ENCODE data around the gene INTU. TPM values are rescaled to one million over a fixed set of nuclear protein-coding genes. Genes with fewer than 3 reads are reported as not detected.

INTU gene
- total and polyA plus RNA-seq, 4 donors = 0.30 to 1.7 (median 1.1) TPM

DNA sequence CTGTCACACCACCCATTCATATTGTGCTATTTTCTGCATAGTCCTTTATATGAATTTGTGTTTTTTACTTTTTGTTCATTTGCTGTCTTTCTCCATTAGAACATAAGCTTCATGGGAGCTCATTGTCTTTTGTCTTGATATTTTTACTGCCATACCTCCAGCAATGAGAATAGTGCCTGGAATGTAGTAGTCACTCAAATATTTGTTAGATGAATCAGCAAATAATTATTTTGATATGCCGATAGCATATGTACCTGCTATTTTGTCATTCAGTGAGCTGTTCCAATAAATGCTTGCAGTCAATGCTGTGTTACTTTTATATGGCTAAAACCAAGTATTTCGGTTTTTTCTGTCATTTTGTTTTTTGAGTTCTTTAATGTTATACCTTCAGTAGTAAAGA lies 53.9 kb downstream of the INTU start:
- H3K27me3 ChIP-seq (ENCODE audit: control insufficient read depth in 4 of 4, insufficient read depth in 4 of 4, low read length in 3 of 4) = no peaks in the 10 kb centered on the region
- TF ChIP-seq HNF4G (IDR thresholded peaks at IDR 0.05) = no peak
- TF ChIP-seq, protein P1, sequence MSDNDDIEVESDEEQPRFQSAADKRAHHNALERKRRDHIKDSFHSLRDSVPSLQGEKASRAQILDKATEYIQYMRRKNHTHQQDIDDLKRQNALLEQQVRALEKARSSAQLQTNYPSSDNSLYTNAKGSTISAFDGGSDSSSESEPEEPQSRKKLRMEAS (IDR thresholded peaks at IDR 0.05) = no peak
- no peak for TF ChIP-seq EGR1 (IDR thresholded peaks at IDR 0.05; ENCODE audit: low read depth in 2 of 2)
- TF ChIP-seq FOXA1 (IDR thresholded peaks at IDR 0.05) = no peak
- no peak for TF ChIP-seq SP1 (IDR thresholded peaks at IDR 0.05)
- no peaks in the 10 kb centered on the region for H3K9me3 ChIP-seq (ENCODE audit: control insufficient read depth in 4 of 4, low read length in 3 of 4)
- H3K9ac ChIP-seq (ENCODE audit: low read depth in 1 of 2, low read length in 2 of 2) = no peak overlapping the region
- no peaks in the 10 kb centered on the region for H3K36me3 ChIP-seq (ENCODE audit: control insufficient read depth in 4 of 4, insufficient read depth in 3 of 4, low read depth in 1 of 4, low read length in 3 of 4)
- no peak overlapping the region for H3K27ac ChIP-seq (ENCODE audit: low read depth in 1 of 2, low read length in 2 of 2)
- 93% methylated on average over 2 of the region's 2 CpGs for WGBS
- no peak overlapping the region for H3K4me3 ChIP-seq (ENCODE audit: low read depth in 1 of 3, low read length in 3 of 3)
- no peak for DNase-seq (ENCODE audit: low spot score)
- no peaks in the 10 kb centered on the region for H3K4me1 ChIP-seq (ENCODE audit: control insufficient read depth in 4 of 4, insufficient read depth in 4 of 4, low read length in 3 of 4)

DNA sequence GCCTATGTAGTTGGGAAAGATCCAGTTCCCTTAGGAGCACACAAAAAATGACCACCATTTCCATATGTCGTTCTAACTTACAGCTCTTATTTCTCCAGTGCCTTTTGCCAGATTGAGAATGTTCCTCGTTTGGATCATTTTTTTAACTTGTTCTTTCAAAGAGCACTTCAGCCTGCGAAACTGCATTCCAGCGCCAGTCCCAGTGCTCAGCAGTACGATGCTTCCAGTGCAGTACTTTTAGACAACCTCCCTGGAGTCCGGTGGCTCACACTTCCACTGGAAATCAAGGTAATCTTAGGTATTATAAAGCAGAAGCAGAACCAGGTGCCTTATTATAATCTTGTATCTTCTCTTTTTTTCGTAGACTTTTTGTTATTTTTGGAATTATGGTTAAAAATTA lies 54.8 kb downstream of the INTU start:
- Histone ChIP-seq H3K9me3 (ENCODE audit: control insufficient read depth in 4 of 4, low read length in 3 of 4) (no peaks in the 10 kb centered on the region), H3K36me3 (ENCODE audit: control insufficient read depth in 4 of 4, insufficient read depth in 3 of 4, low read depth in 1 of 4, low read length in 3 of 4) (no peaks in the 10 kb centered on the region), H3K4me3 (ENCODE audit: low read depth in 1 of 3, low read length in 3 of 3) (no peak overlapping the region), H3K27ac (ENCODE audit: low read depth in 1 of 2, low read length in 2 of 2) (no peak overlapping the region), H3K4me1 (ENCODE audit: control insufficient read depth in 4 of 4, insufficient read depth in 4 of 4, low read length in 3 of 4) (no peaks in the 10 kb centered on the region), H3K27me3 (ENCODE audit: control insufficient read depth in 4 of 4, insufficient read depth in 4 of 4, low read length in 3 of 4) (no peaks in the 10 kb centered on the region), H3K9ac (ENCODE audit: low read depth in 1 of 2, low read length in 2 of 2) (no peak overlapping the region)
- TF ChIP-seq, protein P2, sequence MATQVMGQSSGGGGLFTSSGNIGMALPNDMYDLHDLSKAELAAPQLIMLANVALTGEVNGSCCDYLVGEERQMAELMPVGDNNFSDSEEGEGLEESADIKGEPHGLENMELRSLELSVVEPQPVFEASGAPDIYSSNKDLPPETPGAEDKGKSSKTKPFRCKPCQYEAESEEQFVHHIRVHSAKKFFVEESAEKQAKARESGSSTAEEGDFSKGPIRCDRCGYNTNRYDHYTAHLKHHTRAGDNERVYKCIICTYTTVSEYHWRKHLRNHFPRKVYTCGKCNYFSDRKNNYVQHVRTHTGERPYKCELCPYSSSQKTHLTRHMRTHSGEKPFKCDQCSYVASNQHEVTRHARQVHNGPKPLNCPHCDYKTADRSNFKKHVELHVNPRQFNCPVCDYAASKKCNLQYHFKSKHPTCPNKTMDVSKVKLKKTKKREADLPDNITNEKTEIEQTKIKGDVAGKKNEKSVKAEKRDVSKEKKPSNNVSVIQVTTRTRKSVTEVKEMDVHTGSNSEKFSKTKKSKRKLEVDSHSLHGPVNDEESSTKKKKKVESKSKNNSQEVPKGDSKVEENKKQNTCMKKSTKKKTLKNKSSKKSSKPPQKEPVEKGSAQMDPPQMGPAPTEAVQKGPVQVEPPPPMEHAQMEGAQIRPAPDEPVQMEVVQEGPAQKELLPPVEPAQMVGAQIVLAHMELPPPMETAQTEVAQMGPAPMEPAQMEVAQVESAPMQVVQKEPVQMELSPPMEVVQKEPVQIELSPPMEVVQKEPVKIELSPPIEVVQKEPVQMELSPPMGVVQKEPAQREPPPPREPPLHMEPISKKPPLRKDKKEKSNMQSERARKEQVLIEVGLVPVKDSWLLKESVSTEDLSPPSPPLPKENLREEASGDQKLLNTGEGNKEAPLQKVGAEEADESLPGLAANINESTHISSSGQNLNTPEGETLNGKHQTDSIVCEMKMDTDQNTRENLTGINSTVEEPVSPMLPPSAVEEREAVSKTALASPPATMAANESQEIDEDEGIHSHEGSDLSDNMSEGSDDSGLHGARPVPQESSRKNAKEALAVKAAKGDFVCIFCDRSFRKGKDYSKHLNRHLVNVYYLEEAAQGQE (IDR thresholded peaks at IDR 0.05) = no peak
- TF ChIP-seq, protein P1 (IDR thresholded peaks at IDR 0.05) = no peak
- TF ChIP-seq JUND (IDR thresholded peaks at IDR 0.05) = no peak
- TF ChIP-seq EGR1 (IDR thresholded peaks at IDR 0.05; ENCODE audit: low read depth in 2 of 2) = no peak
- no peak for TF ChIP-seq FOXA2 (IDR thresholded peaks at IDR 0.05)
- TF ChIP-seq NR2F2 (IDR thresholded peaks at IDR 0.05) = no peak
- TF ChIP-seq TAF1 (conservative IDR thresholded peaks at IDR 0.05) = no peak
- TF ChIP-seq, protein P3, sequence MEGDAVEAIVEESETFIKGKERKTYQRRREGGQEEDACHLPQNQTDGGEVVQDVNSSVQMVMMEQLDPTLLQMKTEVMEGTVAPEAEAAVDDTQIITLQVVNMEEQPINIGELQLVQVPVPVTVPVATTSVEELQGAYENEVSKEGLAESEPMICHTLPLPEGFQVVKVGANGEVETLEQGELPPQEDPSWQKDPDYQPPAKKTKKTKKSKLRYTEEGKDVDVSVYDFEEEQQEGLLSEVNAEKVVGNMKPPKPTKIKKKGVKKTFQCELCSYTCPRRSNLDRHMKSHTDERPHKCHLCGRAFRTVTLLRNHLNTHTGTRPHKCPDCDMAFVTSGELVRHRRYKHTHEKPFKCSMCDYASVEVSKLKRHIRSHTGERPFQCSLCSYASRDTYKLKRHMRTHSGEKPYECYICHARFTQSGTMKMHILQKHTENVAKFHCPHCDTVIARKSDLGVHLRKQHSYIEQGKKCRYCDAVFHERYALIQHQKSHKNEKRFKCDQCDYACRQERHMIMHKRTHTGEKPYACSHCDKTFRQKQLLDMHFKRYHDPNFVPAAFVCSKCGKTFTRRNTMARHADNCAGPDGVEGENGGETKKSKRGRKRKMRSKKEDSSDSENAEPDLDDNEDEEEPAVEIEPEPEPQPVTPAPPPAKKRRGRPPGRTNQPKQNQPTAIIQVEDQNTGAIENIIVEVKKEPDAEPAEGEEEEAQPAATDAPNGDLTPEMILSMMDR (IDR thresholded peaks at IDR 0.05; ENCODE audit: low read depth, low read length, missing input control) = no peak
- TF ChIP-seq RAD21 (IDR thresholded peaks at IDR 0.05) = no peak
- TF ChIP-seq YY1 (IDR thresholded peaks at IDR 0.05) = no peak
- no peak for TF ChIP-seq HNF4A (conservative IDR thresholded peaks at IDR 0.05)
- 87% methylated on average over 7 of the region's 7 CpGs for WGBS
- DNase-seq (ENCODE audit: low spot score) = no peak

DNA sequence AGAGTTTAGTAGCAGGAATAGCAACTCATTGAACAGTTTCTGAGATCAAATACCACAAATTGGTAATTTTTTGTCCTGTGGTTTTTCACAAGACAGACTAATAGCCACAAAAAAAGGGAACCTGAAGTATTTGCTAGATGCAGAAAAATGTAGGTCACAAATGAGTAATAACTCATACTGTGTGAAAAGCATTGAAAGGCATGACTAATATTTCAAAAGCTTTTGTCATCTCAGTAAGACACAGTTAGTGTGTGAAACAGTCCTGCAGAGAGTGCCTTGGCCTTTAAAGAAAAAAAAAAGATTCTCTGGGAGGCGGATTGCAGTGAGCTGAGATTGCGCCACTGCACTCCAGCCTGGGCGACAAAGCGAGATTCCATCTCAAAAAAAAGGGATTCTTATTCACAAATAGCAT lies 66.0 kb downstream of the INTU start:
- H3K36me3 ChIP-seq (ENCODE audit: control insufficient read depth in 4 of 4, insufficient read depth in 3 of 4, low read depth in 1 of 4, low read length in 3 of 4) = no peaks in the 10 kb centered on the region
- no peaks in the 10 kb centered on the region for H3K27me3 ChIP-seq (ENCODE audit: control insufficient read depth in 4 of 4, insufficient read depth in 4 of 4, low read length in 3 of 4)
- H3K4me3 ChIP-seq (ENCODE audit: low read depth in 1 of 3, low read length in 3 of 3) = no peak overlapping the region
- no peak overlapping the region for H3K9ac ChIP-seq (ENCODE audit: low read depth in 1 of 2, low read length in 2 of 2)
- TF ChIP-seq YY1 (IDR thresholded peaks at IDR 0.05) (no peak), GABPA (IDR thresholded peaks at IDR 0.05 in 1 of 2, conservative IDR thresholded peaks at IDR 0.05 in 1 of 2) (no peak), FOXA1 (IDR thresholded peaks at IDR 0.05) (no peak), HNF4G (IDR thresholded peaks at IDR 0.05) (no peak)
- TF ChIP-seq, protein P2 (IDR thresholded peaks at IDR 0.05) = no peak
- no peaks in the 10 kb centered on the region for H3K4me1 ChIP-seq (ENCODE audit: control insufficient read depth in 4 of 4, insufficient read depth in 4 of 4, low read length in 3 of 4)
- H3K27ac ChIP-seq (ENCODE audit: low read depth in 1 of 2, low read length in 2 of 2) = no peak overlapping the region
- 93% methylated on average over 4 of the region's 4 CpGs for WGBS
- no peak for DNase-seq (ENCODE audit: low spot score)
- H3K9me3 ChIP-seq (ENCODE audit: control insufficient read depth in 4 of 4, low read length in 3 of 4) = no peaks in the 10 kb centered on the region
